LNCaP clone FGC (cell line): ENCODE measurements around the gene MIER3.
A peak's percentile ranks its signal among the peaks of the same experiment; 100 is the strongest.

Experiments
- DNase-seq: peaks from one replicate; pipeline ENCODE4 v3.0.0-alpha.2; 2011; ENCODE audit warnings: low read depth
- H3K4me3 ChIP-seq: 2 replicates; pipeline ENCODE4 v1.5.1; 2011; ENCODE audit warnings: mild to moderate bottlenecking, low read depth, low read length, control low read depth
- TF ChIP-seq, protein P1 (sequence below): IDR thresholded peaks from 2 replicates; pipeline ENCODE4 v1.5.1; 2012; ENCODE audit warnings: mild to moderate bottlenecking; ENCODE audit not compliant: control insufficient read depth, insufficient read depth; ENCODE audit errors: extremely low read depth

MIER3 gene

DNA sequence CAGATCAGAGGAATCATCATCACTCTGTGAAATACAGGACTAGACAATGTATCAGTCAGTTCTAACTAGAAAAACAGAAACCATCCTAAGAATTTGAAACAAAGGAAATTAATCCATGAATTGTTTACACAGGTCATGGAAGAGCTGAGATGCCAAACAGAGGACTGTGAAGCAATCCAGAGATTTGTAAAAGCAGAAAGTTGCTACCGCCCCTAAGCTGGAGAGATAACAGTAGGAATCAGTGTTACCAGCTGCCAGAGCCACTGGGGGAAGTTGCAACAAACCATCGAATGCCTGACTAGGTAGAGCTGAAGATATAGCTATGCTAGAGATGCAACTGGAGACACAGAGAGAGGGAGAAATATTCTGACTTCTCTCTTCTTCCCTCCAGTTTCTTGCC is 10.4 kb upstream of the MIER3 start:
- TF ChIP-seq, protein P1, sequence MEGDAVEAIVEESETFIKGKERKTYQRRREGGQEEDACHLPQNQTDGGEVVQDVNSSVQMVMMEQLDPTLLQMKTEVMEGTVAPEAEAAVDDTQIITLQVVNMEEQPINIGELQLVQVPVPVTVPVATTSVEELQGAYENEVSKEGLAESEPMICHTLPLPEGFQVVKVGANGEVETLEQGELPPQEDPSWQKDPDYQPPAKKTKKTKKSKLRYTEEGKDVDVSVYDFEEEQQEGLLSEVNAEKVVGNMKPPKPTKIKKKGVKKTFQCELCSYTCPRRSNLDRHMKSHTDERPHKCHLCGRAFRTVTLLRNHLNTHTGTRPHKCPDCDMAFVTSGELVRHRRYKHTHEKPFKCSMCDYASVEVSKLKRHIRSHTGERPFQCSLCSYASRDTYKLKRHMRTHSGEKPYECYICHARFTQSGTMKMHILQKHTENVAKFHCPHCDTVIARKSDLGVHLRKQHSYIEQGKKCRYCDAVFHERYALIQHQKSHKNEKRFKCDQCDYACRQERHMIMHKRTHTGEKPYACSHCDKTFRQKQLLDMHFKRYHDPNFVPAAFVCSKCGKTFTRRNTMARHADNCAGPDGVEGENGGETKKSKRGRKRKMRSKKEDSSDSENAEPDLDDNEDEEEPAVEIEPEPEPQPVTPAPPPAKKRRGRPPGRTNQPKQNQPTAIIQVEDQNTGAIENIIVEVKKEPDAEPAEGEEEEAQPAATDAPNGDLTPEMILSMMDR = no peak
- H3K4me3 ChIP-seq = no peak overlapping the region
- no peak for DNase-seq

DNA sequence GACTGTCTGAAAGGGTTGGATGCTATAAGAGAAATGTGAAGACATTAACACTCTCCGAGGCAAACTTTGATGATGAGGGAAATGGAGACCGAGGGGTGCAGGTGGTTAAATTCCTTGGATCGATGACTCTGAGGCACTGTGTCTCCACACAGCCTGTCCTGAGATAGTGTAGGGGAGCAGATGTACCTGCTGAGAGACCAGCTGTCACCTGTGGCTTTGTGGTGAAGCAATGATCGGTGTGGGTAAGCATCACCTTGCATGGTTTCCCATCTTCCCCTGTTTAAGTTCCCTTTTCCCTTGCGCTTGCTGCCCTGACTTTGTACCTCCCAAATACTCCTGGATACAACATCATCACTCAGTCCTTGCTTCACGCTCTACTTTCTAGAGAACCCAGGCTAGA is 9.8 kb upstream of the MIER3 start:
- DNase-seq = no peak
- no peak overlapping the region for H3K4me3 ChIP-seq
- TF ChIP-seq, protein P1 = no peak

DNA sequence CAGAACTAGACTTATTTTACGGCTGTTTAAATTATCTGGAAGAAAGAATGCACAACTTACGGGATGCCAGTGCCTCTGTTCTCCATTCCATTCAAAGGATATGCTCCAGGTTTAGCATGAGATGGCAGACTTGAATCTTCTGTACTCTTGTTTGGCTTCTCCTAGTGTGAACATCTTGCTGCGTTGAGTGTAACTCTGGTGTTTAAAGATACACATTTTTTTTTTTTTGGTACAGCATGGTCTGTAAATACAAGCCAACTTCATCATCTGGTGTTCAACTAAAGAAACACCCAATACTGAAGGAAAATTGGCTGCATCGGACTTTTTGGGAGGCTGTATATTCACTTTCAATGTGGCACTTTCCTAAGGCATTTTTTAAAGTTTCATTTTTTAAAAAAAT is 7.4 kb upstream of the MIER3 start:
- TF ChIP-seq, protein P1 = no peak
- no peak overlapping the region for H3K4me3 ChIP-seq
- DNase-seq = no peak

DNA sequence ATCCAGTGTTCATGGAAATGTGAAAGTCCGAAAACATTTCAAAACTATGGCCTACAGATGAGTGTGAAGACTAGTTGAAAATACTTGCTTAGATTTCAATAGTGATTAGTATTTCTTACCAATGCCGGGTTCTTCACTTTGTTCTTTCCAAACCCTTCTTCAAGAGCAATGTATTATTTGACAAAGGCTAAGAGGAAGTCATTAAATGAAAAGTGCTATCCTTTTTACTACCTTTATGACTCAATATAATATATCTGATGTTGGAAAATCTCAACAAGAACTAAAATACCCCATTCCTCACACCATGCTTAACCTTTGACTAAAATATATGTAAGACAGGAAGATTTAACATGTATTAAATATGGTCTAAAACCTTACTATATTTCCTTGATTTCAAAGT is 6.7 kb upstream of the MIER3 start:
- TF ChIP-seq, protein P1 = no peak
- DNase-seq = no peak
- H3K4me3 ChIP-seq = no peak overlapping the region

DNA sequence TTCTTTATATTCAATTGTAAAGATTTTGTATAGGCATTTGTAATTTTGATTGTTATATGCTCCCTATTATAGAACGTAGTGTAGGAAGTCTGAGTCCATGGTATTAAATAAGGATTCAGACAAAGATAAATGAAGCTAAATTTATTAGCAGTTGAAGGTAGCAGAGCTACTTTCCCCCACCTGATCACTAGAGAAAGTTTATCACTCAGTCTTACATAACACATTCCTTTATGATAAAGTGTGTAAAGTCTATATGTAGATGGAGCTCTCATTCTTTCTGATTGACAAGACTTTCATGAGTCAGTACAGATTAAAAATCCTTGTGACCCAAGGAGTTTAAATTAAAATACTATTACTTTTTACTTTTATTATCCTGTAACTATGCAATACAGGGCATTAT is 2.3 kb upstream of the MIER3 start:
- H3K4me3 ChIP-seq = no peak overlapping the region
- TF ChIP-seq, protein P1 = no peak
- no peak for DNase-seq

DNA sequence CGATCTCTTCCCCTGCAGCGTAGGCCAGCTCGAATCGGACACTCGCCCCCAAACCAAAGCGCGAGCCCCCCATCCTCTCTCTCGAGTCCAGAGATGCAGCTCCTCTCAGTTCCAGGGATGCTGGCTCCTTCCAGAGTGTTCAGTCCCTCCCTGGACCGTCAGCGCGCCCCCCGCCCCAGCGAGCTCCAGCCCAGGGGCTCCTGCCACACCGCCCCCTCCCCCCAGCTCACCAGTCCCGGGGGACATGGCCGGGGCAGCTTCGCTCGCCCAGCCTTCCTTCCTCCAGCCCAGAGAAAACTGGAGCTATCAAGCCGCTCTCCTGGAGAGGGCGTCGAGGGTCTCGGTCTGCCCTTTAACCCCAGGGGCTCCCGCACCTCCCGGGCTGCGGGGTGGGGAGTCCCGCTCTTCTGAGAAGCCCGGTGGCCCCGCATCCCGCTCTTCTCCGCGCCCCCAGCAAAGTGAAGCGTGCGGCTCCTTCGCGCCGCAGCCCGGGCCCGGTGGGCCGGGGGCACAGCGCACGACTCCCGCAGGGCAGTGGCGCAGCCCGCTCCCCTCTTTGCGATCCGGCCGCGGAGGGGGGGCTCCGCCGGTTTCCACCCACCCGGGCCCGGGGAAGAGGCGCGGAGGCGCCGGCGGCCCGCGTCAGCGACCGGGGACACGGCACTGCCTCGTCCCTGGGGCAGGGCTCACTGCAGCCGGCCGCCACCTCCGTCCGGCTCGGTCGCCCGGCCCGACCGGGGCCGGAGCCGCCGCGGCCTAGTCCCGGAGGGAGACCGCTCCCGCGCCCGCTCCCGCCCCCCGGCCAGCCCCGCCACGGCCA is 587 bp downstream of the MIER3 start:
- DNase-seq = no peak
- H3K4me3 ChIP-seq = peak overlapping the region; percentile 85
- TF ChIP-seq, protein P1 = no peak

DNA sequence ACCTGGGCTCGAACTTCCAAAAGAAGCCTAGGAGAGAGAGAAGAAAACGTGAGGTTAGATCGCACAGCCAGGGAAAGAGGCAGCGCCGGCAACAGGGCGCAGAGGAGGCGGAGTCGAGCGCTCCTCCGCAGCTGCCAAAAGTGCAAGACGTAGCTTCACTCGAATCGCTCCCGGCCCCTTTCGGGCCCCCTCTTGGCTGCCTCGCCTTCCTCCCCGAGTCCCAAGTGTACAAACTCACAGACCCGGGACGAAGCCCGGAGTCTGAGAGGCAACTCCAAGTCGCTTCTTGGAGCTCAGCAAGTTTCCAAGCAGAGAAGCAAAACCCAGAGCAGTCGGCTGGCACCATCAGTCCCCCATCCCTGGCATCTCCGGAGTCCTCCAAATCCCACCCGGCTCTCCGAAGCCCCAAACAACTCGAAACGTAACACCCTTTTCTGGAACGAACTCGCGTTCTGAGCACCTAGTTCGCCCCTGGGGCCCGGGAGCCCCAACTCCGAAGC is 1.2 kb downstream of the MIER3 start:
- H3K4me3 ChIP-seq = peak overlapping the region; percentile 85
- TF ChIP-seq, protein P1 = no peak
- DNase-seq = no peak
